GM12875 (cell line): ENCODE results near the gene LARGE1.

Experiments
- H3K4me3 ChIP-seq: one replicate; pipeline ENCODE4 v1.5.1; 2011; ENCODE audit warnings: low read depth, low read length, control low read depth
- TF ChIP-seq, protein P1 (sequence below): IDR thresholded peaks from 2 replicates; pipeline ENCODE4 v1.5.1; 2011; ENCODE audit warnings: low read depth, mild to moderate bottlenecking, control low read depth, inconsistent platforms, low read length, moderate library complexity, borderline replicate concordance; ENCODE audit not compliant: insufficient read depth

Gene LARGE1

GRCh38 chr22:33659448-33659847, 260.8 kb downstream of the LARGE1 start:
- H3K4me3 ChIP-seq = no peak overlapping the region
- TF ChIP-seq, protein P1, sequence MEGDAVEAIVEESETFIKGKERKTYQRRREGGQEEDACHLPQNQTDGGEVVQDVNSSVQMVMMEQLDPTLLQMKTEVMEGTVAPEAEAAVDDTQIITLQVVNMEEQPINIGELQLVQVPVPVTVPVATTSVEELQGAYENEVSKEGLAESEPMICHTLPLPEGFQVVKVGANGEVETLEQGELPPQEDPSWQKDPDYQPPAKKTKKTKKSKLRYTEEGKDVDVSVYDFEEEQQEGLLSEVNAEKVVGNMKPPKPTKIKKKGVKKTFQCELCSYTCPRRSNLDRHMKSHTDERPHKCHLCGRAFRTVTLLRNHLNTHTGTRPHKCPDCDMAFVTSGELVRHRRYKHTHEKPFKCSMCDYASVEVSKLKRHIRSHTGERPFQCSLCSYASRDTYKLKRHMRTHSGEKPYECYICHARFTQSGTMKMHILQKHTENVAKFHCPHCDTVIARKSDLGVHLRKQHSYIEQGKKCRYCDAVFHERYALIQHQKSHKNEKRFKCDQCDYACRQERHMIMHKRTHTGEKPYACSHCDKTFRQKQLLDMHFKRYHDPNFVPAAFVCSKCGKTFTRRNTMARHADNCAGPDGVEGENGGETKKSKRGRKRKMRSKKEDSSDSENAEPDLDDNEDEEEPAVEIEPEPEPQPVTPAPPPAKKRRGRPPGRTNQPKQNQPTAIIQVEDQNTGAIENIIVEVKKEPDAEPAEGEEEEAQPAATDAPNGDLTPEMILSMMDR = no peak

DNA sequence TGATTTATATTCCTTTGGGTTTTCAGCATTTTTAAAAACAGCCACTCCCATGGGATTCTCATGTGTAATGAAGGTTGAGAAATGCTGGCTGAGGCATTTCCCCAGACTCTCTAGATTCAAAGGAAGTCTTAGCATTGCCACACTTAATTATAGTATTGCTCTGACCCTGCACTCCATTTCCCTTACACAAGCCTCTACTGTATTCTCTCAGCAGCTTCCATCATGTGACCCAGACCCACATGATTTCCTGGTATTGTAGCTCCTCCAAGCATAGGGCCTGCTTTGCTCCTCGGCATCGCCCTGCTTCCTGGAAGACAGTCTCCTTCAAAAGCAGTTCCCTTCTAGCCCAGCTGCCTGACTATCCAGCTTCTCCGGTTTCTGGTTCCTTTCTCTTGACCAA, 261.5 kb downstream of the LARGE1 start:
- H3K4me3 ChIP-seq = no peak overlapping the region
- TF ChIP-seq, protein P1 = no peak

GRCh38 chr22:33657670-33658069, 262.6 kb downstream of the LARGE1 start:
- TF ChIP-seq, protein P1 = no peak
- no peak overlapping the region for H3K4me3 ChIP-seq

GRCh38 chr22:33656808-33657628, 263.3 kb downstream of the LARGE1 start:
- TF ChIP-seq, protein P1 = no peak
- no peak overlapping the region for H3K4me3 ChIP-seq

DNA sequence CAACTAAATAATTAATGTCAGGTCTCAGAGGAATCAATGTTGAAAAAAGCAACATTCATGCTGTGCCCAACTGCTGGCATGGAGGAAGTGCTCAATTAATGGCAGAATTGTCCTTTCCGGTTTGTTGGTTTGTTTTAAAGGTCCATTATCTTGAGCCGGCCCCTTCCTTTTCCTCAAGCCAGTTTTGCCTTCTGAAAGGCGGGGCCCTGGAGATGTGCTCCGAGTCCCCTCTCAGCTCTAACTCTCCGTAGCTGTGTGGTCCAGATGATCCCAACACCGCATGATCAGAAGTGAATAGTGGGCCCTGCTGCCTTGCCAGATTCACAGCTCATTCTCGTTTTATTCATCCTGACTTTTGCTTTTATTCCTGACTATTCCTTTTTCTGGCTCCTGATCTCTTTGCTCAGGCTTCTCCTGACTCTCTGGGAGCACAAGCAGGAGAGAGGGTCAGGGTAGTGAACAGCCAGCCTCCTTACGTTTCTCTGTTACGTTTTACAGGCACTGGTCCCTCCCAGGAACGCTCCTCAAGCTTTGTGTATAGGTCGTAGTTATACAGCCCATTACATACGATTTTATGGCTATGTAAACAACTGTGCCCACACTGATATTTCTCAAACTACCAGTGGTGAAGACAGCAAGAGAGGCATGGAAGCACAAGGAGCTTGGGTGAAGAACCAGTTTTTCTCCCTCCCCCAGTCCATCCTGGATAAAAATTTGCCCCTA, 265.9 kb downstream of the LARGE1 start:
- TF ChIP-seq, protein P1 = no peak
- H3K4me3 ChIP-seq = no peak overlapping the region

GRCh38 chr22:33653532-33654063, 266.7 kb downstream of the LARGE1 start:
- TF ChIP-seq, protein P1 = no peak
- no peak overlapping the region for H3K4me3 ChIP-seq
